ENCODE results near the gene ANKRD33. TPM values are rescaled to one million over a fixed set of nuclear protein-coding genes. Genes with fewer than 3 reads are reported as not detected.

The ANKRD33 gene
- total and polyA plus RNA-seq, 2 of the 8 experiments (the other 6 are each of a cell fraction or from before 2014, with no cell fraction given): 0.41 to 0.53 TPM

DNA sequence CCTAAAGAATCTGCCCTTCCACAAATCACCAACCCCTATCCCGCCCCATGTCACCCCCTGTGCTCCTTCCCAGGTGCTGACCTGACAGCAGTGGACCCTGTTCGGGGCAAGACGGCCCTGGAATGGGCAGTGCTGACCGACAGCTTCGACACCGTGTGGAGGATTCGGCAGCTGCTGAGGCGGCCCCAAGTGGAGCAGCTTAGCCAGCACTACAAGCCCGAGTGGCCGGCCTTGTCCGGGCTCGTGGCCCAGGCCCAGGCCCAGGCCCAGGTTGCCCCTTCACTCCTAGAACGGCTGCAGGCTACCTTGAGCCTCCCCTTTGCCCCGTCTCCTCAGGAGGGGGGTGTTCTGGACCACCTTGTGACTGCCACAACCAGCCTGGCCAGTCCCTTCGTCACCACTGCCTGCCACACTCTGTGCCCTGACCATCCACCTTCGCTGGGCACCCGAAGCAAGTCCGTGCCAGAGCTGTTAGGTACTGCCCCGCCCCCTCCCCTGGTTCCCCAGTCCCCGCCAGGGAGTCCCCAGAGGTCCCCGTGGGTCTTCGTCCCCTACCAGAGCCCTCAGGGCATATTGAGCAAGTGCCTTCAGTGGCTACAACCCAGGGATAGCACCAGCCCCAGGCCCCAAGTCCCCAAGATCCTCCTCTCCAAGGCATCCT lies 2.7 kb downstream of the ANKRD33 start (continued):
- TF ChIP-seq ZNF274 (IDR thresholded peaks at IDR 0.05; ENCODE audit: borderline replicate concordance, extremely low read depth, low read length) (no peak), CTBP2 (IDR thresholded peaks at IDR 0.05; ENCODE audit: borderline replicate concordance, insufficient read depth, insufficient read length, low read length) (no peak)

Data from H1 (cell line).